A549 (cell line): ENCODE measurements around the gene TIAL1.

ENCODE experiments used
- CEBPB ChIP-seq, 2 experiments: fragments of >200 bp in 1 of 2; sonication (Bioruptor Twin) in 1 of 2; formaldehyde crosslinking in 1 of 2; IDR thresholded peaks; 2 replicates each; pipeline ENCODE4 v1.6.1; 2012 to 2016
- CHD2 ChIP-seq: fragments of 150-350 bp; IDR thresholded peaks from 2 replicates; pipeline ENCODE4 v1.6.1; 2014; ENCODE audit warnings: low read length; ENCODE audit not compliant: partially characterized antibody
- CHD4 ChIP-seq: fragments of 200-600 bp; sonication (generic); IDR thresholded peaks from 2 replicates; pipeline ENCODE4 v1.6.1; 2016; ENCODE audit warnings: antibody characterized with exemption, mild to moderate bottlenecking, borderline replicate concordance
- EP300 ChIP-seq, 2 experiments: fragments of >200 bp; sonication (Bioruptor Twin); formaldehyde crosslinking; IDR thresholded peaks; 2 replicates in 1 of 2; 3 replicates in 1 of 2; pipeline ENCODE4 v1.6.1; 2016 to 2017
- HDAC2 ChIP-seq: fragments of 200-600 bp; sonication (generic); IDR thresholded peaks from 2 replicates; pipeline ENCODE4 v1.6.1; 2016
- POLR2A ChIP-seq: IDR thresholded peaks from 2 replicates; pipeline ENCODE4 v1.6.1; 2012; ENCODE audit warnings: mild to moderate bottlenecking, low read length
- RAD21 ChIP-seq, 2 experiments: fragments of >200 bp in 1 of 2; sonication (Bioruptor Twin) in 1 of 2; formaldehyde crosslinking in 1 of 2; IDR thresholded peaks in 1 of 2; conservative IDR thresholded peaks in 1 of 2; 2 replicates in 1 of 2; 3 replicates in 1 of 2; pipeline ENCODE4 v1.6.1; 2012 to 2018; ENCODE audit warnings: inconsistent platforms in 1 of 2
- RFX5 ChIP-seq: fragments of 450-650 bp; IDR thresholded peaks from 2 replicates; pipeline ENCODE4 v1.7.1; 2014; ENCODE audit warnings: antibody characterized with exemption, mild to moderate bottlenecking, moderate library complexity
- RNF2 ChIP-seq: fragments of 200-600 bp; sonication (generic); IDR thresholded peaks from 2 replicates; pipeline ENCODE4 v1.6.1; 2016; ENCODE audit warnings: low read depth, mild to moderate bottlenecking, antibody characterized with exemption, moderate library complexity, borderline replicate concordance
- TP53 ChIP-seq: fragments of 250-450 bp; sonication (Bioruptor Pico); IDR thresholded peaks from 2 replicates; pipeline ENCODE4 v1.5.0; 2021; ENCODE audit warnings: mild to moderate bottlenecking, moderate library complexity
- TF ChIP-seq, protein P1 (sequence below): fragments of >200 bp; sonication (Bioruptor Twin); formaldehyde crosslinking; IDR thresholded peaks from 3 replicates; pipeline ENCODE4 v1.5.1; 2016
- TF ChIP-seq, protein P2 (sequence below): IDR thresholded peaks from 2 replicates; pipeline ENCODE4 v1.6.1; 2012

DNA sequence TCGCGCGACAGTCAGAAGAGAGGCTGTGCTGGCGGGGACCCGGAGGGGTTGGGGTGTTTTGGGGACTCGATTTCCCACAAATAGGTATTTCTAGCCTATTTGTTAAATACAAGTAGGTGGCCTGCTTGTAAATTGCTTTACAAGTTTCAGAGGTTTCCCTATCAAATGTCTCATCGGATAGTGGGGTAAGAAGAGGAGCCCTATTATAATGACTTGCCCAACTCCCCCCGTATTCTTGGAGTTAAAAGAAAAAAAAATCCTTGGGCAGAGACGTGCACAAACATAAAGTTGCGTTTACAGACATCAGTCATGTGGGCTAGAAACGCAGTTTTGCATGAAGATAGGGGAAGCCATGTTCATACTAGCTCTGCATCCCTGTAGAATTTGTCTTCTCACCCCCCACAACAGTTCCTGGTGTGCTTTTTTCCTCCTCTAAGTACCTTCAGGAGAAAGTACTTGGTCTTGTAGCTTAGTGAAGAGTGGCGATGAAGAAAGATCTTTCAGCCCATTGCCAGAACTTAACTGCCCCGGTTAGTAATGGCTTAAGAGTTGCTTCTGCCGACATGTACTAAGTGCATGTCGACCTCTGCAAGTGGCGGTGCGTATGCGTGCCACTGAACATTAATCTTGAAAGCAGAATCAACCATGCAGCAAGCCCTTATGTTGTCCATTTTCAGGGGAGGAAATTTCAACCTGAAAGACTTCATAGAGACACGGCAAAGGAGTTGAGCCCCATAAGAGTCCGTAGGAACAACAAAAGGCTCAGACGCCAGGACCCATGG lies 832 bp upstream of the TIAL1 start:
- no peak for TF ChIP-seq HDAC2
- TF ChIP-seq, protein P1, sequence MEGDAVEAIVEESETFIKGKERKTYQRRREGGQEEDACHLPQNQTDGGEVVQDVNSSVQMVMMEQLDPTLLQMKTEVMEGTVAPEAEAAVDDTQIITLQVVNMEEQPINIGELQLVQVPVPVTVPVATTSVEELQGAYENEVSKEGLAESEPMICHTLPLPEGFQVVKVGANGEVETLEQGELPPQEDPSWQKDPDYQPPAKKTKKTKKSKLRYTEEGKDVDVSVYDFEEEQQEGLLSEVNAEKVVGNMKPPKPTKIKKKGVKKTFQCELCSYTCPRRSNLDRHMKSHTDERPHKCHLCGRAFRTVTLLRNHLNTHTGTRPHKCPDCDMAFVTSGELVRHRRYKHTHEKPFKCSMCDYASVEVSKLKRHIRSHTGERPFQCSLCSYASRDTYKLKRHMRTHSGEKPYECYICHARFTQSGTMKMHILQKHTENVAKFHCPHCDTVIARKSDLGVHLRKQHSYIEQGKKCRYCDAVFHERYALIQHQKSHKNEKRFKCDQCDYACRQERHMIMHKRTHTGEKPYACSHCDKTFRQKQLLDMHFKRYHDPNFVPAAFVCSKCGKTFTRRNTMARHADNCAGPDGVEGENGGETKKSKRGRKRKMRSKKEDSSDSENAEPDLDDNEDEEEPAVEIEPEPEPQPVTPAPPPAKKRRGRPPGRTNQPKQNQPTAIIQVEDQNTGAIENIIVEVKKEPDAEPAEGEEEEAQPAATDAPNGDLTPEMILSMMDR, result no peak
- TF ChIP-seq POLR2A, result no peak
- TF ChIP-seq, protein P2, sequence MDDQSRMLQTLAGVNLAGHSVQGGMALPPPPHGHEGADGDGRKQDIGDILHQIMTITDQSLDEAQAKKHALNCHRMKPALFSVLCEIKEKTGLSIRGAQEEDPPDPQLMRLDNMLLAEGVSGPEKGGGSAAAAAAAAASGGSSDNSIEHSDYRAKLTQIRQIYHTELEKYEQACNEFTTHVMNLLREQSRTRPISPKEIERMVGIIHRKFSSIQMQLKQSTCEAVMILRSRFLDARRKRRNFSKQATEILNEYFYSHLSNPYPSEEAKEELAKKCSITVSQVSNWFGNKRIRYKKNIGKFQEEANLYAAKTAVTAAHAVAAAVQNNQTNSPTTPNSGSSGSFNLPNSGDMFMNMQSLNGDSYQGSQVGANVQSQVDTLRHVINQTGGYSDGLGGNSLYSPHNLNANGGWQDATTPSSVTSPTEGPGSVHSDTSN, result no peak
- no peak for TF ChIP-seq CHD4
- TF ChIP-seq CHD2, result no peak
- no peak for TF ChIP-seq RAD21 (conservative IDR thresholded peaks at IDR 0.05 in 1 of 2, IDR thresholded peaks at IDR 0.05 in 1 of 2)
- no peak for TF ChIP-seq EP300 (IDR thresholded peaks at IDR 0.05)
- no peak for TF ChIP-seq CEBPB (IDR thresholded peaks at IDR 0.05)
- TF ChIP-seq RNF2, result no peak
- no peak for TF ChIP-seq RFX5
- no peak; the same call in 1 of the 2 replicates for TF ChIP-seq TP53 (CRISPR knock-in tag)
